Measurements from ENCODE around the gene ASTN1.

Gene ASTN1

DNA sequence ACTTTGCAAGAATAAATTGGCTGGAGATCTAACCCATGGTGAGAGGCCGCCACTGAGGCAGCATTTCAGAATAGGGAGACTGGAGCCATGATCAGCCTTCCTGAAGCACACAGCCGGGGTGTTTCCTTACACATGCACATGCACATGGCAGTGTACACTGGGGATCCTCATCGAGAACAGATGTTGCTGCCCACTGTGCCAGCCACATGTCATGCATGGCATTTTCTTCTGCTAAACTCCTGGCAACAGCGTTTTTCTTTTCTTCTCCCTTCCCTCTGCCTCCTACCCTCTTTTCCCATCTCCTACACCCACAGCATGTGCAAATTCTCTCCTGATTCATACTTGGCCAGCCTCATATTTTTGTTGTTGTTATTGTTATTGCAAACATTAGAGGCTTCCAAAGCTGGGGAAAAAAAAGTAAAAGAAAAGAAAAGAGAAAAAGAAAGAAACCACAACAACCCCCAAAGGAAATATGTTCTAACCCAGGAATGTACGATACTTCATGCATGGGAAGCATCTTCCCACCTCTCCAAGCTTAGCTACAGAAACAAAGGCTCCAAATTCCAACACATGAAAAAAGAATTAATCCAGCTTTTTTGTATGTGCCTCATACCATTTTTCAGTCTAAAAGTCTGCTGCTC lies 344.0 kb downstream of the ASTN1 start:
- no peak for DNase-seq

DNA sequence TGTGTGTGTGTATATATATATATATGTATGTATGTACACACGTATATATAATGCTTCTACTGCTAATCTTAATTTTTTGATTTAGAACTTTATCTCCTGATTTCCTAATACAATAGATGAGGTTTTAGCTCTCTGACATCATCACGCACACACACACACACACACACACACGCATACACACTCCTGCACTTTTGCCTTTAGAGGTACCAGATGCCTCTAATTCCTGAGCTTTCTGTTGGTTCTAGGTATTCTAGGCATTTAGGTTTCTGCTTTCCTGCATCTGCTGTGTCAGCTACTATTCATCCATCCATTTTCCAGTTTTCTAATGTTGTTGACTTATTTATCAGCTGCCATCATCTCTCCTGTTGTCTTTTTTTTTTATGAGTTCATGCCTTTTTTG lies 348.3 kb downstream of the ASTN1 start:
- no peak for DNase-seq

DNA sequence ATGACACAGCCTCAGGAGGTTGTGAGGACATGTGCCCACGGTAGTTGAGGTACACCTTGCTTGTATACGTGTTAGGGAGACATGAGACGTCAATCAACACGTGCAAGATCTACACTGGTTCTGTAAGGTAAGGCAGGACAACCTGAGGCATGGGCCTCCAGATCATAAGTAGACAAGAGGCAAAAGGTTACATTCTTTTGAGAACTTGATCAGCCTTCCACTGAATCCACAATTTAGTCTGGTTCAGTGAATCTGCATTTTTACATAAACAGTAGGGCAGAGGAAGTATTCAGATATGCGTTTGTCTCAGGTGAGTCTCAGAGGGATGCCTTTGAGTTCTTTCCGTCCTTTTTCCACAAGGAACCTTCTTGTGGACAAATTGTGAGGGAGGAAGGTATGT lies 348.9 kb downstream of the ASTN1 start:
- no peak for DNase-seq

DNA sequence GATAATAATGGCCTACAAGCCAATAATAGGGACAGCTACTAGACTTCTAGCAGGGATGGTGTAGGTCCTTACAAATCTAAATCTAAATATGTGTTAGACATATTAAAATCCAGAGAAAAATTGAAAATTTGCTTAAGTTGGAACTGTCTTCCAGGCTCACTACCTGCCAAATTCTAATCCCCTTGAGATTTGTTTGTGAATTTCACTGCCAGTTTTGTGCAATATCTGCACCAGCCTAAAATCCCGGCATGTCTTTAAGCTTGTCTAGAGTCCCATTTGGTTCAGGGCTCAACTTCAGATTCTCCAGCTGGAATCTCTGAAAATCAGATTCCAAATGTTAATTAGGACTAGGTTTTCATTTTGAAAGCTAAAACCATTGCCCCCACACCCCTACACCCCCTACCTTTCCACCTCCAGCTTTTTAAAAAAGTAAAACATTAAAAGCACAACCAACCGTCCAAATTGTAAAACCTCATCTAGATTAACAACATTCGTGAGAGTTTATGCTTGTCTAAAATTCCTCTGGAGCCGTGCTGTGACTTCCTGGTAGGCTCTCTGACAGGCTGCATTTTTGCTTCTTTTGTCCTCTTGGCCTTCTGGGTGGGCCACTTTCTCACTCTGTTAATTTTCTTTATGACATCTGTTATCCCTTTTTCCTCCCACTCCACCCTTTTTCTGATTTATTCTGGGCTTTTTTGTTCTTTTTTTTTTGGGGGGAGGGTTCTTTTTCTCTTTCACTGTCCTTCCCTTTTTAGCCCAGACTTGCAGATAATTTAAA lies 352.8 kb downstream of the ASTN1 start:
- DNase-seq = no peak

DNA sequence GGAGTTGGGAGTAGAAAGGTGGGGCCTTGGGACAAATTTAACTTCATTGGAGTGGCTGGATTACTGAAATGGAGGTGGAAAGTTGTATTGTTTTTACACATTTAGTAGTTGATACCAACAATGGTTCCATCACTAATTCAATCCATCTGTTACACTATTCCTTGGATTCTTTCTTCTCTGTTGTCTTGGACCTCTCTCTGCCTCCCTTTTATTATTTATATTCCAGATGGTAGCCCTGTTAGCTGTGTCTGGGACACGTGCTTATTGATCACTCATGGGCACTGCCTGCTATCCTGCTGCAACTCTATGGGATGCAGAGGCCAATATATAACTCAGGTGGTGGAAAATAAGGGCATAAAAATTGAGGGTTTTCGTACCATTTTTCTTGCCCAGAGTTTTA lies 355.2 kb downstream of the ASTN1 start:
- no peak for DNase-seq

Measured in activated CD4-positive, alpha-beta T cell treated with anti-CD3 and anti-CD28 coated beads for 48 hours (primary cell).